HK-2 (cell line): Measurements from ENCODE around the gene SPRY1.

Source experiments
- DNase-seq: peaks from one replicate; pipeline ENCODE4 v3.0.0-alpha.2; 2018; ENCODE audit not compliant: unreplicated experiment

The SPRY1 gene

GRCh38 chr4:123396307-123397143, at the start of gene SPRY1:
Gene SPRY1, plus strand, starts transcription at chr4:123396795. Its CDS starts 4,797 bp downstream, at chr4:123401592.
- DNase-seq = peak; percentile 83

GRCh38 chr4:123346951-123347350, 49.6 kb upstream of the SPRY1 start:
- DNase-seq = no peak

- DNase-seq = no peak
Measured at GRCh38 chr4:123348946-123349345, 47.6 kb upstream of the SPRY1 start.

GRCh38 chr4:123349421-123350190, 47.0 kb upstream of the SPRY1 start:
- DNase-seq = no peak

GRCh38 chr4:123350191-123350544, 46.4 kb upstream of the SPRY1 start:
- no peak for DNase-seq

- no peak for DNase-seq
Measured at GRCh38 chr4:123350726-123351125, 45.9 kb upstream of the SPRY1 start.

GRCh38 chr4:123351713-123352112, 44.9 kb upstream of the SPRY1 start:
- no peak for DNase-seq

- no peak for DNase-seq
Measured at GRCh38 chr4:123352240-123352945, 44.2 kb upstream of the SPRY1 start.

- DNase-seq = no peak
Measured at GRCh38 chr4:123352966-123353365, 43.6 kb upstream of the SPRY1 start.

- no peak for DNase-seq
Measured at GRCh38 chr4:123353656-123354055, 42.9 kb upstream of the SPRY1 start.

GRCh38 chr4:123354701-123355100, 41.9 kb upstream of the SPRY1 start:
- DNase-seq = no peak

GRCh38 chr4:123356921-123357320, 39.7 kb upstream of the SPRY1 start:
- no peak for DNase-seq

- no peak for DNase-seq
Measured at GRCh38 chr4:123359449-123360315, 36.9 kb upstream of the SPRY1 start.

GRCh38 chr4:123361195-123361861, 35.3 kb upstream of the SPRY1 start:
- DNase-seq = no peak

GRCh38 chr4:123362103-123362502, 34.5 kb upstream of the SPRY1 start:
- no peak for DNase-seq

- DNase-seq = no peak
Measured at GRCh38 chr4:123363729-123364128, 32.9 kb upstream of the SPRY1 start.

- no peak for DNase-seq
Measured at GRCh38 chr4:123364906-123365305, 31.7 kb upstream of the SPRY1 start.

GRCh38 chr4:123365412-123365811, 31.2 kb upstream of the SPRY1 start:
- no peak for DNase-seq

- no peak for DNase-seq
Measured at GRCh38 chr4:123366144-123366748, 30.3 kb upstream of the SPRY1 start.

- DNase-seq = no peak
Measured at GRCh38 chr4:123378794-123379193, 17.8 kb upstream of the SPRY1 start.

- DNase-seq = no peak
Measured at GRCh38 chr4:123379392-123379791, 17.2 kb upstream of the SPRY1 start.
